ENCODE measurements around the gene ZNF518A. TPM values are rescaled to one million over a fixed set of nuclear protein-coding genes. Genes with fewer than 3 reads are reported as not detected.

ZNF518A gene, protein sequence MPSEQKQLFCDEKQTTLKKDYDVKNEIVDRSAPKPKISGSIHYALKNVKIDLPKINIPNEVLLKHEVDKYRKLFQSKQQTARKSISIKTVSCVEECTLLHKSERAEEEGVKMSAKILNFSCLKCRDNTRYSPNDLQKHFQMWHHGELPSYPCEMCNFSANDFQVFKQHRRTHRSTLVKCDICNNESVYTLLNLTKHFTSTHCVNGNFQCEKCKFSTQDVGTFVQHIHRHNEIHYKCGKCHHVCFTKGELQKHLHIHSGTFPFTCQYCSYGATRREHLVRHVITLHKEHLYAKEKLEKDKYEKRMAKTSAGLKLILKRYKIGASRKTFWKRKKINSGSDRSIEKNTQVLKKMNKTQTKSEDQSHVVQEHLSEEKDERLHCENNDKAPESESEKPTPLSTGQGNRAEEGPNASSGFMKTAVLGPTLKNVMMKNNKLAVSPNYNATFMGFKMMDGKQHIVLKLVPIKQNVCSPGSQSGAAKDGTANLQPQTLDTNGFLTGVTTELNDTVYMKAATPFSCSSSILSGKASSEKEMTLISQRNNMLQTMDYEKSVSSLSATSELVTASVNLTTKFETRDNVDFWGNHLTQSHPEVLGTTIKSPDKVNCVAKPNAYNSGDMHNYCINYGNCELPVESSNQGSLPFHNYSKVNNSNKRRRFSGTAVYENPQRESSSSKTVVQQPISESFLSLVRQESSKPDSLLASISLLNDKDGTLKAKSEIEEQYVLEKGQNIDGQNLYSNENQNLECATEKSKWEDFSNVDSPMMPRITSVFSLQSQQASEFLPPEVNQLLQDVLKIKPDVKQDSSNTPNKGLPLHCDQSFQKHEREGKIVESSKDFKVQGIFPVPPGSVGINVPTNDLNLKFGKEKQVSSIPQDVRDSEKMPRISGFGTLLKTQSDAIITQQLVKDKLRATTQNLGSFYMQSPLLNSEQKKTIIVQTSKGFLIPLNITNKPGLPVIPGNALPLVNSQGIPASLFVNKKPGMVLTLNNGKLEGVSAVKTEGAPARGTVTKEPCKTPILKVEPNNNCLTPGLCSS (N-terminal part only)
- 10 to 100 TPM; 14.4 to 26.3 (median 16.4) TPM for total RNA-seq

DNA sequence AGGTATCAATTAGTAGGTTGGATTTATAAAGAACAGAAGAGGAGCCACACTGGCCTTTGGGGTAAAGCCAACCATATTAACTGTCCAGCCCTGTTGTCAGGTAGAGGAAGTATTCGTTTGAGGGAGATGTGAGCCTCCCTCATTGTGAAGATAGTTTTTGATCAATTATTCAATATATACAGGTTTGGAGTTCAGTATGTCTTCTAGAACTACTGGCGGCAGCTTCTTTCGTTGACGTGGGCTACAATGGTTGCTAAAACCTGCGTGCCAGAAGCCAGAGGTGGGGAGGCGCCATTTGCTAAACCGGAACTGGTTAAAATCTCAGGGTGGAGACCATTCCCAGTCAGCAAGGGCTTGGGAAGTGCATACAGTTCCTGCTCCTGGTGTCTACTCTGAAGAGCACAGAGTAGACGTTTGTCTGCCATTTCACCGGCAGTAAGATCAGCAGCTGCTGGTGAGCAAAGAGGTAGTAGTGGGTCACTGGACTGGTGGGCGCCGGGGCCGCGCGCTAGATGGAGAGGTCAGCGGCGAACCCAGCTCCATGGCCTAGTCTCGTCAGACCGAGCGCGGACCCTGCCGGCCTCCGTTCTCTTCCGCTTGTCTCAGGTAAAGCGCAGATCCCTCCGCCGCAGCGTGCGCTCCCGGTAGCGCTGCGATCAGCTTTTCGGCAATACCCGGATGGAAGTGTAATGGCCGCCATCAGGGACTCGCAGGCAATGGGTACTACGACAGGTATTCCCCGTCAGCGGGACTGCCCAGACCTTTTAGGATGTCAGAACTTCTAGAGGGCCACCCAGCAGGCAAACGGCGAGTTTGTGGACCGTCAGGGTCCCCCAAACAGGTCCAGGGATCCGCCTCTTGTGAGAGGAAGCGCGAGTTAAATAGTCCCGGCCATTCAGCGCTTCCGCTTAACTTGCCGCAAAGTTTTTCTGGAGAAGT lies at the start of gene ZNF518A:
Gene ZNF518A (plus strand): TSS at position 911 of the 939 bp plus-strand sequence. CDS start 26,026 bp downstream, outside the sequence.
- no peaks in the 10 kb centered on the region for H3K9me3 ChIP-seq
- ATAC-seq = peak; percentile 95
- H3K36me3 ChIP-seq = peaks cover 0 to 21% of the 10 kb centered on the region in 2 donors
- peak in 1 of 2 donors; percentile 24 for TF ChIP-seq POLR2A (IDR thresholded peaks at IDR 0.05)
- peak; percentile 93 for TF ChIP-seq POLR2AphosphoS5 (IDR thresholded peaks at IDR 0.05)
- TF ChIP-seq, protein P1, sequence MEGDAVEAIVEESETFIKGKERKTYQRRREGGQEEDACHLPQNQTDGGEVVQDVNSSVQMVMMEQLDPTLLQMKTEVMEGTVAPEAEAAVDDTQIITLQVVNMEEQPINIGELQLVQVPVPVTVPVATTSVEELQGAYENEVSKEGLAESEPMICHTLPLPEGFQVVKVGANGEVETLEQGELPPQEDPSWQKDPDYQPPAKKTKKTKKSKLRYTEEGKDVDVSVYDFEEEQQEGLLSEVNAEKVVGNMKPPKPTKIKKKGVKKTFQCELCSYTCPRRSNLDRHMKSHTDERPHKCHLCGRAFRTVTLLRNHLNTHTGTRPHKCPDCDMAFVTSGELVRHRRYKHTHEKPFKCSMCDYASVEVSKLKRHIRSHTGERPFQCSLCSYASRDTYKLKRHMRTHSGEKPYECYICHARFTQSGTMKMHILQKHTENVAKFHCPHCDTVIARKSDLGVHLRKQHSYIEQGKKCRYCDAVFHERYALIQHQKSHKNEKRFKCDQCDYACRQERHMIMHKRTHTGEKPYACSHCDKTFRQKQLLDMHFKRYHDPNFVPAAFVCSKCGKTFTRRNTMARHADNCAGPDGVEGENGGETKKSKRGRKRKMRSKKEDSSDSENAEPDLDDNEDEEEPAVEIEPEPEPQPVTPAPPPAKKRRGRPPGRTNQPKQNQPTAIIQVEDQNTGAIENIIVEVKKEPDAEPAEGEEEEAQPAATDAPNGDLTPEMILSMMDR (IDR thresholded peaks at IDR 0.05) = no peak
- no peak for TF ChIP-seq EP300 (IDR thresholded peaks at IDR 0.05)
- peak within 1 kb of the TSS; percentile 84 to 95 (median 92) for H3K27ac ChIP-seq
- 23 to 46% methylated on average over 6 to 14 of the region's 48 CpGs for WGBS, 2 donors (ENCODE audit: low coverage in 1 of 2)
- H3K4me1 ChIP-seq = peaks cover 0 to 15% (median 0%) of the 10 kb centered on the region in 3 donors
- H3K27me3 ChIP-seq = peaks cover 45% of the 10 kb centered on the region
- peak within 1 kb of the TSS; percentile 72 to 82 for H3K4me3 ChIP-seq

DNA sequence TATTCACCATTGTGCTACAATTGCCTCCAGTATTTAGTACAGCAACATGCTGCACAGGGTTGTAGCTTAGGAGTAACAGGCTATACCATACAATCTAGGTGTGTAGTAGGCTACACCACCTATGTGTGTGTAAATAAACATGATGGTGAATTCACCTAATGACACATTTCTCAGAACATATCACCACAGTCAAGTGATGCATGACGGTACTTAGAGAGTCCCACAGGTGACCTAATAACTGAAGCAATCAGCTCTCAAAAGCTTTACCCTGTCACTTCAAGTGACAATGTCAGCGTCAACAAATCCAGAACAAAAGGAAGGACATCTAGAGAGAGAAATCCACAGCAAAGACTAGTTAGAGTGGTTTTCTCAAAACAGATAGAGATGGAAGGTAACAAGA lies 47.9 kb upstream of the ZNF518A start:
- ATAC-seq = no peak
- H3K27ac ChIP-seq = no peak overlapping the region
- TF ChIP-seq POLR2A (IDR thresholded peaks at IDR 0.05) (no peak), POLR2AphosphoS5 (IDR thresholded peaks at IDR 0.05) (no peak), EP300 (IDR thresholded peaks at IDR 0.05) (no peak)
- TF ChIP-seq, protein P1 (IDR thresholded peaks at IDR 0.05) = no peak

DNA sequence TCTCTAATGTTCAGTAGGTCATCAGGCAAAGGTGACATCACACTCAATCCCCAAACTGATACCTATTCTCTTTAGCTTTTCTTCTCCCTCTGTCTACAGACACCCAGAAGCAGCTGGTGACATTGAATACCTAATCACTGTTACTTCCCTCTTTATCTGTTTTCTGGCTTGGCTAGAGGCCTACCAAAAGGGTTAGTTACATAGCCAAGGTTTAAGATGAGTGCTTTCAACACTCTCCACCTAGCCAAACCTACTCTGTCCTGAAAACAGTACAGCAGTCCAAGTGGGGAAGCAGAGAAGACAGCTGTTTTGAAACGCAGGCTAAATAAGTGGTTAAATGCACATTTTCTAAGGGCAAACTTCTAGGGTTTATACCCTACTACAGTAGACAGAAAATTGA lies 47.3 kb upstream of the ZNF518A start:
- Histone ChIP-seq H3K27ac (no peak overlapping the region), H3K9me3 (no peaks in the 10 kb centered on the region), H3K27me3 (no peaks in the 10 kb centered on the region), H3K36me3 (peaks cover 0 to 51% of the 10 kb centered on the region in 2 donors), H3K4me3 (no peak overlapping the region), H3K4me1 (no peaks in the 10 kb centered on the region)
- WGBS, 2 donors (ENCODE audit: low coverage in 1 of 2) = 89% methylated on average over 1 of the region's 1 CpG
- no peak for ATAC-seq
- TF ChIP-seq POLR2A (IDR thresholded peaks at IDR 0.05) = no peak
- TF ChIP-seq EP300 (IDR thresholded peaks at IDR 0.05) = no peak
- TF ChIP-seq, protein P1 (IDR thresholded peaks at IDR 0.05) = no peak
- TF ChIP-seq POLR2AphosphoS5 (IDR thresholded peaks at IDR 0.05) = no peak

More for the DNA sequence above, 47.9 kb upstream of the ZNF518A start:
- H3K9me3 ChIP-seq = no peaks in the 10 kb centered on the region
- WGBS, 2 donors (ENCODE audit: low coverage in 1 of 2) = 94 to 100% methylated on average over 1 to 2 of the region's 2 CpGs
- H3K4me1 ChIP-seq = no peaks in the 10 kb centered on the region
- H3K4me3 ChIP-seq = no peak overlapping the region
- H3K27me3 ChIP-seq = no peaks in the 10 kb centered on the region
- peaks cover 0 to 49% of the 10 kb centered on the region in 2 donors for H3K36me3 ChIP-seq

DNA sequence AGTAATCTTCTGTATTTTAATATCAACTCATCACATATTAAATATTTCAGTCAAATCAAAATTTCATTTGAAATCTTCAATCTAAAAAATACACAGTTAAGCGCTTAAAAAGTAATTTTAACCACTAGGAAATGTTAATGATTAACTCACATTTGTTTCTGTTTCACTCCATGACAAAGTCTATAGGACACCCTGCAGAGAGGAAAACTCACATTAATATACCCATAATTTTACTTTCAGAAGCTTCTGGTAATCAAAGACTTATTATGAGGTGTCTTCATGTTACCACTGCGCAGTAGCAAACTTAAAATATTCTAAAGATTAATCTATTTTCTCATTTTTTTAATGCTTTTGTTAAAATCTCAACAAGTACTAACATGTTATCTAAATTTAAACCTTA lies 41.0 kb upstream of the ZNF518A start:
- Histone ChIP-seq H3K4me3 (peak overlapping the region; percentile 65 to 66), H3K9me3 (no peaks in the 10 kb centered on the region)

More for the DNA sequence above, 41.0 kb upstream of the ZNF518A start:
- Histone ChIP-seq H3K36me3 (peaks cover 0 to 14% of the 10 kb centered on the region in 2 donors), H3K27ac (no peak overlapping the region), H3K27me3 (peaks cover 20% of the 10 kb centered on the region), H3K4me1 (peaks cover 0 to 6% (median 0%) of the 10 kb centered on the region in 3 donors)
- WGBS, 2 donors (ENCODE audit: low coverage in 1 of 2) = 88 to 89% methylated on average over 2 of the region's 2 CpGs
- no peak for ATAC-seq
- TF ChIP-seq EP300 (IDR thresholded peaks at IDR 0.05) (no peak), POLR2A (IDR thresholded peaks at IDR 0.05) (no peak), POLR2AphosphoS5 (IDR thresholded peaks at IDR 0.05) (no peak)
- TF ChIP-seq, protein P1 (IDR thresholded peaks at IDR 0.05) = no peak
